Osteoblast (primary cell): ENCODE results near the gene ARNT2. TPM values are rescaled to one million over a fixed set of nuclear protein-coding genes. Genes with fewer than 3 reads are reported as not detected.

ENCODE experiments used
- DNase-seq: peaks from one replicate; pipeline ENCODE4 v3.0.0; 2011; ENCODE audit warnings: low spot score, mixed read lengths; ENCODE audit not compliant: insufficient read length; ENCODE audit errors: missing footprints
- H2AFZ ChIP-seq: 2 replicates; pipeline ENCODE4 v1.6.0; 2011; ENCODE audit warnings: mild to moderate bottlenecking, low read length
- H3K27ac ChIP-seq: 2 replicates; pipeline ENCODE4 v1.5.1; 2011; ENCODE audit warnings: mild to moderate bottlenecking, low read depth, low read length, moderate library complexity
- H3K27me3 ChIP-seq: 2 replicates; pipeline ENCODE4 v1.6.0; 2012; ENCODE audit warnings: mild to moderate bottlenecking, control low read depth, inconsistent platforms, low read length, moderate library complexity; ENCODE audit not compliant: insufficient read depth
- H3K36me3 ChIP-seq: 2 replicates; pipeline ENCODE4 v1.5.1; 2011; ENCODE audit warnings: mild to moderate bottlenecking, low read length, control low read depth, moderate library complexity; ENCODE audit not compliant: insufficient read depth
- H3K4me1 ChIP-seq: 2 replicates; pipeline ENCODE4 v1.5.1; 2011; ENCODE audit warnings: mild to moderate bottlenecking, low read length, control low read depth, moderate library complexity; ENCODE audit not compliant: insufficient read depth
- H3K4me2 ChIP-seq: 2 replicates; pipeline ENCODE4 v1.6.0; 2011; ENCODE audit warnings: mild to moderate bottlenecking, low read length; ENCODE audit not compliant: insufficient read depth
- H3K4me3 ChIP-seq: fragments of 200-600 bp; sonication (generic); 3 replicates; pipeline ENCODE4 v1.5.1; 2012; ENCODE audit warnings: mild to moderate bottlenecking, low read length, inconsistent platforms; ENCODE audit not compliant: insufficient read depth
- H3K79me2 ChIP-seq: 2 replicates; pipeline ENCODE4 v1.6.0; 2012; ENCODE audit warnings: mild to moderate bottlenecking, low read length, control low read depth, inconsistent platforms; ENCODE audit not compliant: insufficient read depth
- H3K9me3 ChIP-seq: 2 replicates; pipeline ENCODE4 v1.5.1; 2011; ENCODE audit warnings: low read depth, low read length, control low read depth
- H4K20me1 ChIP-seq: 2 replicates; pipeline ENCODE4 v1.6.0; 2012; ENCODE audit warnings: mild to moderate bottlenecking, low read length, control low read depth; ENCODE audit not compliant: insufficient read depth
- CTCF ChIP-seq: IDR thresholded peaks from 2 replicates; pipeline ENCODE4 v1.5.1; 2011; ENCODE audit warnings: mild to moderate bottlenecking, low read depth, low read length, moderate library complexity; ENCODE audit errors: extremely low read depth
- total RNA-seq: library from RNA; depleted of rRNA; stranded (reverse); fragments of >200 nt; gene quantifications from 2 replicates; pipeline ENCODE4 v1.2.3, GENCODE V29; 2012

The ARNT2 gene
- total RNA-seq, 1 donor, result 30.0 TPM

GRCh38 chr15:80567721-80568157 is 163.6 kb downstream of the ARNT2 start:
- peak overlapping the region; percentile 25 for H3K4me3 ChIP-seq
- H3K36me3 ChIP-seq, result peaks cover 42% of the 10 kb centered on the region
- peaks cover 14% of the 10 kb centered on the region for H3K4me1 ChIP-seq
- peak; percentile 97 for DNase-seq
- peak overlapping the region; percentile 73 for H3K27ac ChIP-seq
- H3K79me2 ChIP-seq, result no peaks in the 10 kb centered on the region
- no peaks in the 10 kb centered on the region for H4K20me1 ChIP-seq
- peak; percentile 89 for TF ChIP-seq CTCF
- peak overlapping the region; percentile 51 for H3K4me2 ChIP-seq
- no peaks in the 10 kb centered on the region for H3K27me3 ChIP-seq
- H3K9me3 ChIP-seq, result no peaks in the 10 kb centered on the region
- peak overlapping the region; percentile 25 for H2AFZ ChIP-seq

- peak overlapping the region; percentile 25 for H2AFZ ChIP-seq
- H3K79me2 ChIP-seq, result no peaks in the 10 kb centered on the region
- H3K36me3 ChIP-seq, result peaks cover 43% of the 10 kb centered on the region
- H4K20me1 ChIP-seq, result no peaks in the 10 kb centered on the region
- TF ChIP-seq CTCF, result no peak
- peak overlapping the region; percentile 51 for H3K4me2 ChIP-seq
- DNase-seq, result peak; percentile 89
- peak overlapping the region; percentile 73 for H3K27ac ChIP-seq
- no peaks in the 10 kb centered on the region for H3K27me3 ChIP-seq
- no peak overlapping the region for H3K4me3 ChIP-seq
- peaks cover 14% of the 10 kb centered on the region for H3K4me1 ChIP-seq
- H3K9me3 ChIP-seq, result no peaks in the 10 kb centered on the region
These were observed 164.1 kb downstream of the ARNT2 start for GRCh38 chr15:80568298-80568697.

GRCh38 chr15:80568876-80569605 is 164.9 kb downstream of the ARNT2 start:
- no peak overlapping the region for H3K4me3 ChIP-seq
- DNase-seq, result no peak
- H3K36me3 ChIP-seq, result peaks cover 44% of the 10 kb centered on the region
- no peaks in the 10 kb centered on the region for H4K20me1 ChIP-seq
- no peak overlapping the region for H2AFZ ChIP-seq
- no peaks in the 10 kb centered on the region for H3K9me3 ChIP-seq
- H3K4me2 ChIP-seq, result no peak overlapping the region
- TF ChIP-seq CTCF, result no peak
- no peaks in the 10 kb centered on the region for H3K27me3 ChIP-seq
- peaks cover 14% of the 10 kb centered on the region for H3K4me1 ChIP-seq
- peak overlapping the region; percentile 73 for H3K27ac ChIP-seq
- H3K79me2 ChIP-seq, result no peaks in the 10 kb centered on the region

GRCh38 chr15:80569656-80570055 is 165.5 kb downstream of the ARNT2 start:
- no peak for TF ChIP-seq CTCF
- H3K27me3 ChIP-seq, result no peaks in the 10 kb centered on the region
- no peaks in the 10 kb centered on the region for H3K79me2 ChIP-seq
- H3K9me3 ChIP-seq, result no peaks in the 10 kb centered on the region
- no peak overlapping the region for H3K27ac ChIP-seq
- no peak overlapping the region for H2AFZ ChIP-seq
- H3K4me2 ChIP-seq, result no peak overlapping the region
- no peaks in the 10 kb centered on the region for H4K20me1 ChIP-seq
- no peak overlapping the region for H3K4me3 ChIP-seq
- peaks cover 14% of the 10 kb centered on the region for H3K4me1 ChIP-seq
- peaks cover 44% of the 10 kb centered on the region for H3K36me3 ChIP-seq
- no peak for DNase-seq
